Neural cell (in vitro differentiated cells): Measurements from ENCODE around the gene FNDC1. TPM values are rescaled to one million over a fixed set of nuclear protein-coding genes. Genes with fewer than 3 reads are reported as not detected.

ENCODE experiments used
- H2AFZ ChIP-seq: fragments of 200-600, 300-800 bp; sonication (generic), shearing (Covaris generic); 2 replicates; pipeline ENCODE4 v1.6.0; 2014; ENCODE audit warnings: low read depth, mild to moderate bottlenecking, antibody characterized with exemption, low read length, moderate library complexity
- H3F3A ChIP-seq: fragments of 200-600 bp; shearing (Covaris generic); 2 replicates; pipeline ENCODE4 v1.6.1; 2016; ENCODE audit warnings: mild to moderate bottlenecking, moderate library complexity, mixed read lengths, antibody characterized with exemption, low read length; ENCODE audit not compliant: insufficient read depth, poor library complexity, severe bottlenecking
- H3K27ac ChIP-seq: fragments of 200-600, 300-800 bp; sonication (generic), shearing (Covaris generic); 2 replicates; pipeline ENCODE4 v1.5.1; 2014; ENCODE audit warnings: mild to moderate bottlenecking, low read length, moderate library complexity
- H3K27me3 ChIP-seq: fragments of 300-800, 200-600 bp; sonication (generic), shearing (Covaris generic); 2 replicates; pipeline ENCODE4 v1.6.0; 2014; ENCODE audit warnings: mild to moderate bottlenecking, low read depth, low read length, moderate library complexity; ENCODE audit not compliant: insufficient read depth
- H3K36me3 ChIP-seq: fragments of 300-800, 200-600 bp; sonication (generic), shearing (Covaris generic); 2 replicates; pipeline ENCODE4 v1.5.1; 2014; ENCODE audit warnings: mild to moderate bottlenecking, antibody characterized with exemption, low read length, moderate library complexity; ENCODE audit not compliant: insufficient read depth
- H3K4me2 ChIP-seq: fragments of 300-800, 200-600 bp; sonication (generic), shearing (Covaris generic); 2 replicates; pipeline ENCODE4 v1.6.0; 2014; ENCODE audit warnings: mild to moderate bottlenecking, low read length
- H3K4me3 ChIP-seq: fragments of 300-800, 200-600 bp; sonication (generic), shearing (Covaris generic); 2 replicates; pipeline ENCODE4 v1.5.1; 2014; ENCODE audit warnings: mild to moderate bottlenecking, low read length, moderate library complexity
- H3K79me2 ChIP-seq: fragments of 200-600 bp; shearing (Covaris generic); replicated peaks from 2 replicates; pipeline ENCODE4 v1.6.0; 2014; ENCODE audit warnings: mild to moderate bottlenecking, low read length, moderate library complexity; ENCODE audit not compliant: insufficient read depth
- H3K9ac ChIP-seq: fragments of 300-800, 200-600 bp; sonication (generic), shearing (Covaris generic); 2 replicates; pipeline ENCODE4 v1.6.1; 2016; ENCODE audit warnings: mild to moderate bottlenecking, low read length, mixed read lengths
- H3K9me2 ChIP-seq: fragments of 200-600 bp; shearing (Covaris generic); 2 replicates; pipeline ENCODE4 v1.6.1; 2016; ENCODE audit warnings: mild to moderate bottlenecking, low read length, mixed read lengths; ENCODE audit not compliant: insufficient read depth
- H3K9me3 ChIP-seq: fragments of 200-600, 300-800 bp; sonication (generic), shearing (Covaris generic); 2 replicates; pipeline ENCODE4 v1.6.1; 2016; ENCODE audit warnings: mild to moderate bottlenecking, mixed run types, low read length, moderate library complexity, mixed read lengths
- H4K20me1 ChIP-seq: fragments of 200-600 bp; shearing (Covaris generic); 2 replicates; pipeline ENCODE4 v1.6.1; 2016; ENCODE audit warnings: mild to moderate bottlenecking, mixed run types; ENCODE audit not compliant: insufficient read depth
- EP300 ChIP-seq: fragments of 450-650 bp; conservative IDR thresholded peaks from 2 replicates; pipeline ENCODE4 v1.6.1; 2014; ENCODE audit warnings: antibody characterized with exemption, mild to moderate bottlenecking, moderate library complexity; ENCODE audit not compliant: poor library complexity, severe bottlenecking
- EZH2 ChIP-seq: fragments of 200-600, 300-800 bp; shearing (Covaris generic), sonication (generic); IDR thresholded peaks from 2 replicates; pipeline ENCODE4 v1.6.1; 2014; ENCODE audit warnings: antibody characterized with exemption, low read length, borderline replicate concordance, mild to moderate bottlenecking; ENCODE audit not compliant: insufficient read depth, poor library complexity, severe bottlenecking
- MXI1 ChIP-seq: fragments of 450-650 bp; conservative IDR thresholded peaks from 2 replicates; pipeline ENCODE4 v1.6.1; 2014; ENCODE audit warnings: antibody characterized with exemption, mild to moderate bottlenecking; ENCODE audit not compliant: poor library complexity, severe bottlenecking
- POLR2AphosphoS5 ChIP-seq: IDR thresholded peaks from 2 replicates; pipeline ENCODE4 v1.6.1; 2012
- RAD21 ChIP-seq: fragments of 450-650 bp; conservative IDR thresholded peaks from 2 replicates; pipeline ENCODE4 v1.6.1; 2014; ENCODE audit warnings: antibody characterized with exemption, mild to moderate bottlenecking, moderate library complexity
- SMC3 ChIP-seq: fragments of 450-650 bp; conservative IDR thresholded peaks from 2 replicates; pipeline ENCODE4 v1.6.1; 2014; ENCODE audit warnings: antibody characterized with exemption, mild to moderate bottlenecking, moderate library complexity; ENCODE audit not compliant: poor library complexity
- TAF1 ChIP-seq: IDR thresholded peaks from 2 replicates; pipeline ENCODE4 v1.6.1; 2012; ENCODE audit warnings: low read depth
- polyA plus RNA-seq: library from polyadenylated mRNA; depleted of rRNA; stranded (reverse); fragments of >200 nt; gene quantifications from 2 replicates; pipeline ENCODE4 v1.2.3, GENCODE V29; 2014
- TF ChIP-seq, protein P1 (sequence below): IDR thresholded peaks from 2 replicates; pipeline ENCODE4 v1.6.1; 2012; ENCODE audit warnings: borderline replicate concordance
- TF ChIP-seq, protein P2 (sequence below): fragments of 450-650 bp; IDR thresholded peaks from 2 replicates; pipeline ENCODE4 v1.5.1; 2014; ENCODE audit warnings: antibody characterized with exemption, mild to moderate bottlenecking, moderate library complexity; ENCODE audit not compliant: poor library complexity, severe bottlenecking

FNDC1 gene
- polyA plus RNA-seq, 1 donor from 2014 or later, result not detected

DNA sequence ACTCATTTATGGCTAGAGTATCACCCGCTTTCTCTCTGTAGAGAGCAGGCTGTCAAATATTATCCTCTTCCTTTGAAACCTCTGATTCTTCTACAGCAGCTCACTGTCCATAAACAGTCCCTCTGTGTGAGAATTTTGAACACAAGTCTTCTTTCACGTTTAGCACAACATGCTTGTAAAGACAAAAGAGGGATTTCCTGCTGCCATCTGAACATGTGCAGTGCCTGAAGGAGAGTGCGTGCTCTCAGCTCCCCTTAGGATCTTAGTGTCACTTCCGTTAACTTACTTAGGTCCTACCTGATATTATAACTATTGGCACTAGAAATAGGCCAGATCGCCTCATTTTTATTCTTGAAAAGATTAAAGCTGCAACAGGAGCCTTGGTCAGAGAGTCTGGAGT lies 50.9 kb downstream of the FNDC1 start:
- H3K36me3 ChIP-seq, result no peaks in the 10 kb centered on the region
- H3K4me2 ChIP-seq, result no peak overlapping the region
- H3K9me2 ChIP-seq, result no peaks in the 10 kb centered on the region
- H3K27ac ChIP-seq, result no peak overlapping the region
- no peaks in the 10 kb centered on the region for H4K20me1 ChIP-seq
- no peaks in the 10 kb centered on the region for H3K79me2 ChIP-seq
- H3K9ac ChIP-seq, result no peak overlapping the region
- no peak overlapping the region for H3K4me3 ChIP-seq
- no peaks in the 10 kb centered on the region for H3F3A ChIP-seq
- H3K27me3 ChIP-seq, result no peaks in the 10 kb centered on the region
- no peak for TF ChIP-seq POLR2AphosphoS5
- no peak for TF ChIP-seq MXI1
- TF ChIP-seq RAD21, result no peak
- no peak for TF ChIP-seq TAF1
- TF ChIP-seq EP300, result no peak
- TF ChIP-seq, protein P1, sequence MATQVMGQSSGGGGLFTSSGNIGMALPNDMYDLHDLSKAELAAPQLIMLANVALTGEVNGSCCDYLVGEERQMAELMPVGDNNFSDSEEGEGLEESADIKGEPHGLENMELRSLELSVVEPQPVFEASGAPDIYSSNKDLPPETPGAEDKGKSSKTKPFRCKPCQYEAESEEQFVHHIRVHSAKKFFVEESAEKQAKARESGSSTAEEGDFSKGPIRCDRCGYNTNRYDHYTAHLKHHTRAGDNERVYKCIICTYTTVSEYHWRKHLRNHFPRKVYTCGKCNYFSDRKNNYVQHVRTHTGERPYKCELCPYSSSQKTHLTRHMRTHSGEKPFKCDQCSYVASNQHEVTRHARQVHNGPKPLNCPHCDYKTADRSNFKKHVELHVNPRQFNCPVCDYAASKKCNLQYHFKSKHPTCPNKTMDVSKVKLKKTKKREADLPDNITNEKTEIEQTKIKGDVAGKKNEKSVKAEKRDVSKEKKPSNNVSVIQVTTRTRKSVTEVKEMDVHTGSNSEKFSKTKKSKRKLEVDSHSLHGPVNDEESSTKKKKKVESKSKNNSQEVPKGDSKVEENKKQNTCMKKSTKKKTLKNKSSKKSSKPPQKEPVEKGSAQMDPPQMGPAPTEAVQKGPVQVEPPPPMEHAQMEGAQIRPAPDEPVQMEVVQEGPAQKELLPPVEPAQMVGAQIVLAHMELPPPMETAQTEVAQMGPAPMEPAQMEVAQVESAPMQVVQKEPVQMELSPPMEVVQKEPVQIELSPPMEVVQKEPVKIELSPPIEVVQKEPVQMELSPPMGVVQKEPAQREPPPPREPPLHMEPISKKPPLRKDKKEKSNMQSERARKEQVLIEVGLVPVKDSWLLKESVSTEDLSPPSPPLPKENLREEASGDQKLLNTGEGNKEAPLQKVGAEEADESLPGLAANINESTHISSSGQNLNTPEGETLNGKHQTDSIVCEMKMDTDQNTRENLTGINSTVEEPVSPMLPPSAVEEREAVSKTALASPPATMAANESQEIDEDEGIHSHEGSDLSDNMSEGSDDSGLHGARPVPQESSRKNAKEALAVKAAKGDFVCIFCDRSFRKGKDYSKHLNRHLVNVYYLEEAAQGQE, result no peak
- no peak for TF ChIP-seq SMC3
- TF ChIP-seq, protein P2, sequence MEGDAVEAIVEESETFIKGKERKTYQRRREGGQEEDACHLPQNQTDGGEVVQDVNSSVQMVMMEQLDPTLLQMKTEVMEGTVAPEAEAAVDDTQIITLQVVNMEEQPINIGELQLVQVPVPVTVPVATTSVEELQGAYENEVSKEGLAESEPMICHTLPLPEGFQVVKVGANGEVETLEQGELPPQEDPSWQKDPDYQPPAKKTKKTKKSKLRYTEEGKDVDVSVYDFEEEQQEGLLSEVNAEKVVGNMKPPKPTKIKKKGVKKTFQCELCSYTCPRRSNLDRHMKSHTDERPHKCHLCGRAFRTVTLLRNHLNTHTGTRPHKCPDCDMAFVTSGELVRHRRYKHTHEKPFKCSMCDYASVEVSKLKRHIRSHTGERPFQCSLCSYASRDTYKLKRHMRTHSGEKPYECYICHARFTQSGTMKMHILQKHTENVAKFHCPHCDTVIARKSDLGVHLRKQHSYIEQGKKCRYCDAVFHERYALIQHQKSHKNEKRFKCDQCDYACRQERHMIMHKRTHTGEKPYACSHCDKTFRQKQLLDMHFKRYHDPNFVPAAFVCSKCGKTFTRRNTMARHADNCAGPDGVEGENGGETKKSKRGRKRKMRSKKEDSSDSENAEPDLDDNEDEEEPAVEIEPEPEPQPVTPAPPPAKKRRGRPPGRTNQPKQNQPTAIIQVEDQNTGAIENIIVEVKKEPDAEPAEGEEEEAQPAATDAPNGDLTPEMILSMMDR, result no peak
- no peak overlapping the region for H2AFZ ChIP-seq
- H3K9me3 ChIP-seq, result no peaks in the 10 kb centered on the region

DNA sequence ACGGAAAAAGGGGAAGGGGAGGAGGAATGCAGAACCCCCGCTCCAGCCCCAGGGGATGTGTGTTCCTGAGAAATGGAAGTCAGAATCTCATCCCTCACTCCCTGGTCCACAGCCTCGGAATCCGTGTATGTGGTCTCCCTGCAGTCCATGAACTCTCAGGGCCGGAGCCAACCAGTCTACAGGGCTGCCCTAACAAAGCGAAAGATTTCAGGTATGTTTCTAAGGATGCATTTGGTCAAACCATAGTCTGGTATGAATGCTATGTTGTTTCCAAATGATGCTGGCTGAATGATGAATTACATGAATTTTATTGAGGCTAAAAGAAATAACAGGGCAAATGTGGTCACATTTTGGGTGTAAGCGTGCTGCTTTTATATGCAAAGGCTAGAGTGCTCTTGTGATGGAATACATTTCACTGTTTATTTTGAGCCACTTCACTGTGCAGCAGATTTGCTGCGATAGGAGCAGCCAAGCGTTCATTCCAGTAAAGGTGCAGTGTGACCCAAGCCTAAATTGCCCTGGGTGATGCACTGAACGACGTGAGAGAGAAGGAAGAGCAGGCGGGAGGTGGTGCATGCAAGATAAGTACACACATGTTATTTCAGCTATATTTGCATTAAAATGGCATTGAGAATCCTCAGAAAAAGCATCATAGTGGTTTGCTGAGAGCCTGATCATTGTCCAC lies 52.4 kb downstream of the FNDC1 start:
- Histone ChIP-seq H3K36me3 (no peaks in the 10 kb centered on the region), H3K9ac (no peak overlapping the region), H4K20me1 (no peaks in the 10 kb centered on the region), H3K79me2 (no peaks in the 10 kb centered on the region), H3K4me2 (no peak overlapping the region), H3K9me2 (no peaks in the 10 kb centered on the region), H3K27ac (no peak overlapping the region), H3F3A (no peaks in the 10 kb centered on the region), H3K27me3 (no peaks in the 10 kb centered on the region), H3K9me3 (no peaks in the 10 kb centered on the region), H3K4me3 (no peak overlapping the region), H2AFZ (no peak overlapping the region)
- TF ChIP-seq EP300, result no peak
- no peak for TF ChIP-seq SMC3
- TF ChIP-seq EZH2, result no peak
- TF ChIP-seq, protein P2, result no peak
